RWPE1 (cell line): ENCODE measurements around the gene WIPF2.
A peak's percentile ranks its signal among the peaks of the same experiment; 100 is the strongest.

ENCODE experiments used
- CTCF ChIA-PET: fragments of 350-600 bp; sonication (Branson Sonifier 250); formaldehyde crosslinking; extraction: SDS; loops from one replicate; lab custom pipeline; 2021; lab: Yijun Ruan, JAX
- POLR2A ChIA-PET: fragments of 400-600 bp; formaldehyde crosslinking; extraction: SDS; loops from one replicate; lab custom pipeline; 2020; ENCODE audit warnings: antibody characterized with exemption; ENCODE audit not compliant: low non-redundant PET; lab: Yijun Ruan, JAX
- DNase-seq: peaks from one replicate; pipeline ENCODE4 v3.0.0; 2012; ENCODE audit warnings: low spot score
- H3K27ac ChIP-seq: fragments of 450-650 bp; 2 replicates; pipeline ENCODE4 v1.5.1; 2017
- CTCF ChIP-seq: fragments of 450-650 bp; conservative IDR thresholded peaks from 2 replicates; pipeline ENCODE4 v1.5.1; 2017; ENCODE audit warnings: low read depth, mild to moderate bottlenecking

The WIPF2 gene

GRCh38 chr17:40287494-40288369 is 68.6 kb downstream of the WIPF2 start, which contains the start of gene CDC6:
Gene CDC6, plus strand, starts transcription at chr17:40287879. Its CDS starts 1,542 bp downstream, at chr17:40289421.
- CTCF ChIA-PET: interaction anchor here (0.7 kb wide), 1 partner anchor 45 kb away, joined by 3 read pairs; no protein-coding TSS in a partner anchor
- H3K27ac ChIP-seq: peak within 1 kb of the TSS; percentile 89
- no peak for TF ChIP-seq CTCF
- DNase-seq: peak; percentile 98
- POLR2A ChIA-PET: interaction anchor here (1.0 kb wide), 1 partner anchor 20 kb away, joined by 3 read pairs; no protein-coding TSS in a partner anchor

GRCh38 chr17:40290629-40291280 is 71.7 kb downstream of the WIPF2 start:
- DNase-seq: peak; percentile 60
- no peak overlapping the region for H3K27ac ChIP-seq
- peak; percentile 79 for TF ChIP-seq CTCF
- POLR2A ChIA-PET: no interaction called here
- CTCF ChIA-PET: interaction anchor here (0.6 to 1.5 kb wide), 5 partner anchors 17 to 277 kb away, joined by 3 to 7 read pairs (median 4); no protein-coding TSS in a partner anchor

- DNase-seq: no peak
- POLR2A ChIA-PET: no interaction called here
- H3K27ac ChIP-seq: peak overlapping the region; percentile 28
- CTCF ChIA-PET: interaction anchor here (0.9 to 1.5 kb wide), 2 partner anchors 16 to 73 kb away, joined by 4 to 7 read pairs; no protein-coding TSS in a partner anchor
- no peak for TF ChIP-seq CTCF
These were observed 72.2 kb downstream of the WIPF2 start for GRCh38 chr17:40291281-40291664.

- POLR2A ChIA-PET: interaction anchor here (0.7 kb wide), 1 partner anchor 67 kb away, joined by 5 read pairs; no protein-coding TSS in a partner anchor
- no peak for TF ChIP-seq CTCF
- DNase-seq: no peak
- no peak overlapping the region for H3K27ac ChIP-seq
- CTCF ChIA-PET: interaction anchor here (0.7 to 2.2 kb wide), 3 partner anchors 62 to 172 kb away, joined by 3 to 6 read pairs (median 4); no protein-coding TSS in a partner anchor
These were observed 74.3 kb downstream of the WIPF2 start for GRCh38 chr17:40293363-40293762.

- no peak for DNase-seq
- ChIA-PET CTCF (interaction anchor here (0.6 kb wide), 1 partner anchor 11 kb away, joined by 7 read pairs; no protein-coding TSS in a partner anchor), POLR2A (no interaction called here)
- H3K27ac ChIP-seq: no peak overlapping the region
- no peak for TF ChIP-seq CTCF
These were observed 76.7 kb downstream of the WIPF2 start for GRCh38 chr17:40295488-40296436.
